Right kidney (tissue), 1 donor: ENCODE results near the gene TNFSF15.
A peak's percentile ranks its signal among the peaks of the same experiment; 100 is the strongest.
"Not testable (repeated sequence)": the region's sequence is repeated elsewhere in the genome, so short reads cannot be mapped to it uniquely, and the experiment has no call there.

Experiments
- DNase-seq: peaks from one replicate; pipeline ENCODE4 v3.0.0-alpha.2; 2016

TNFSF15 gene

DNA sequence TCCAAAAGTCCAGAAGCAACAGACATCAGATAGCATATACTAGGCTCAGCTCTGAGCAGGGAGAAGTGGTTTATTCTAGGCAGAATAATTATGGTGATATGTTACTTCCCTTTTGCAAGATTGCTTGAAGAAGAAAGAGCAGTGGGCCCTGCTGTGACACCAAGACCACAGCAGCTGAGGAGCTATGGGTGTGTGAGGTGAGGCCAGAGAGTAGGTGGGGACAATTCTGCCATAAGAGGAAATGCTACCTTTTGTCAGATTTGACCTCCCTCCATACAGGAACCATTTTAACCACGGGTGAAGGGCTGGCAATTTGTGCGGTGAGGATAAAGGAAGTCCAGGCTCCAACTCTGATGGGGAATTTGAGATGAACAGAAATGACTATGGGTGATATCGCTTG is 51.3 kb downstream of the TNFSF15 start:
- no peak for DNase-seq

- no peak for DNase-seq
Observed at GRCh38 chr9:114746591-114747346, 59.1 kb downstream of the TNFSF15 start.

- no peak for DNase-seq
Observed at GRCh38 chr9:114745879-114746550, 59.8 kb downstream of the TNFSF15 start.

GRCh38 chr9:114745108-114745848 is 60.6 kb downstream of the TNFSF15 start:
- no peak for DNase-seq

- no peak for DNase-seq
Observed at GRCh38 chr9:114743446-114743845, 62.4 kb downstream of the TNFSF15 start.

DNA sequence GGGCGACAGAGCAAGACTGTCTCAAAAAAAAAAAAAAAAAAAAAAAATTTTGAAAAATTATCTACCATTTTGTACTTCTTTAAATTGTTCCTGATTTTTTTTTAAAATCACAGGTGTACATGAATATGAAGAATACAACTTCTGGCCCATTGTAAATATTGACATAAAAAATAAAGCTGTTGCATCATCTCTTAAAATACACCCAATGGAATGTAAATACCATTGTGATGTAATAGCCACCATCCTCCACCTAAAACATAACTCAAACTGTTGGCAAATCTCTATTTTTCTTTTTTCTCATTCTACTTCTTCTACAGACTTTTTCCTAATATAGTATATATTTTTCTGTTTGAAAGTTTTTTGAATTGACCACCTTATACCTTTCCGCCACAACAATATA is 62.9 kb downstream of the TNFSF15 start:
- no peak for DNase-seq

DNA sequence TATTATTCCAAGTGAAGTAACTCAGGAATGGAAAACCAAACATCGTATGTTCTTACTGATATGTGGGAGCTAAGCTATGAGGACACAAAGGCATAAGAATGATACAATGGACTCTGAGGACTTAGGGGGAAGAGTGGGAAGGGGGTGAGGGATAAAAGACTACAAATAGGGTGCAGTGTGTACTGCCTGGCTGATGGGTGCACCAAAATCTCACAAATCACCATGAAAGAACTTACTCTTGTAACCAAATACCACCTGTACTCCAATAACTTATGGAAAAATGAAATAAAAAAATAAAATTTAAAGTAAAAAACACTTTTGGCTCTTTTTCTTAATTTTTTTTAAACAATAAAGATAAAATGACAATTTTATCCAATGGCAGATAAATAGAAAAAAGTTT is 64.3 kb downstream of the TNFSF15 start:
- not testable (repeated sequence) for DNase-seq

DNA sequence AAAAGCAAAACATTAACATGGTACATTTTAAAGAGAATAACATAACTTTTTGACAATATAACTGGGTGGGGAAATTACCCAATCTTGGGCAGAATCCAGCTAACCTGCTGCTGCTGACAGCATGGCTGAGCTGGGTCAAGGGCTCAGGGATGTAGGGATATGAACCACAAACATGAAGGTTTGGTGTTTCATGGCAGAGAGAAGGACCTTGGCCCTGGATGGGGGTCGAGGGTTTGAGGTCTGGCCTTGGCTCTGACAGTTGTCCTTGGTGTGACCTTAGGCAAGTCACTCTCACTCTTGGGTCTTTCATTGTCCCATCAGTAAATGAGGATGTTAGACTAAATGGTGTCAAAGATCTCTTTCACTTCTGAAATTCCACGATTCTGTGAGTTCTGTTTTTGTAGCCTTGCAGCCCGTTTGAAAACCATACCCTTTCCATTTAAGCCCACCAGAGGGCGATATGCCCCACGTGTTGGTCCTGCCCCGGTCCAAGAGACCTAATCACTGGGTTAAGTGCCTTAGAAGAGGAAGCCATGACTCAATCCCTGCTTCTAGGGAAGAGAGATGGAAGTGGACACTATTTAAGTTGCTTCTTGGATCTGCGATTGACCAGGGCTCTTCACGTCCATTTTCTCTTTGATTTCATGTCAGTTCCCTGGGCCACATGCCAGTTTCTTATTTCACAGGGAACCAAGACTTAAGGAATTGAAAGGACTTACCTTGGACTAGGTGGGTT is 67.1 kb downstream of the TNFSF15 start:
- DNase-seq = peak; percentile 52

DNA sequence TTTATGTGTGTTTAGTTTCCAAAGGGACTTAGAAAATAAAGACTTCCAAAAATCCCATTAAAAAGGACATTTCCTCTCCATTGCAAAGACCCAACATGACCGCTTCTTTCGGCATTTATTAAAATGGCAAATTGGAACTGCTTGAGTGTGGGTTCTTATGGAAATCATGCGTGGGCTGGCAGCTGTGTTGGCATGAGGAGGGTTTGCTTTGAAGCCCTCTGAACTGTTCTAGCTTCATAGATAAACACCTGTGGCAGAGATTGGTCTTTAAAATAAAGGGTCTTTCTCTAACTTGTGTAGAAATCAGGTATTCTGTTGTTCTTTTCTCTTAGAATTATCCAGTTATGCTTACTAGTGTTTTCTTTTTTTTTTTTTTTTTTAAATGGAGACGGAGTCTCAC is 68.0 kb downstream of the TNFSF15 start:
- no peak for DNase-seq

DNA sequence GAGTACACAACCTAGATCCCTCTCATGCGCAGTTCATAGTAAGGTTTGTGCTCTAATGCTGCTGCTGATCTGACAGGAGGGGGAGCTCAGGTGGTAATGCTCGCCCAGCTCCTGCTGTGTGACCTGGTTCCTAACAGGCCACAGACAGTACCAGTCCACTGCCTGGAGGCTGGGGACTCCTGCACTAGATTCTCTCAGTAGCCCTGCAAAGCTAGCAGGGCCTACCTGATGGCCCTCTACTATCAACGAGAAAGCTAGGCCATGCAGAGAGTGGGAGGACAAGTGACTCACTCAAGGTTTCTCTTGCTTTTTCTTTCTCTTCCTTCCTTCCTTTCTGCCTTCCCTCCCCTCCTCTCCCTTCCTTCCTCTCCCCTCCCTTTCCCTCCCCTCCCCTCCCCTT is 68.7 kb downstream of the TNFSF15 start:
- no peak for DNase-seq

DNA sequence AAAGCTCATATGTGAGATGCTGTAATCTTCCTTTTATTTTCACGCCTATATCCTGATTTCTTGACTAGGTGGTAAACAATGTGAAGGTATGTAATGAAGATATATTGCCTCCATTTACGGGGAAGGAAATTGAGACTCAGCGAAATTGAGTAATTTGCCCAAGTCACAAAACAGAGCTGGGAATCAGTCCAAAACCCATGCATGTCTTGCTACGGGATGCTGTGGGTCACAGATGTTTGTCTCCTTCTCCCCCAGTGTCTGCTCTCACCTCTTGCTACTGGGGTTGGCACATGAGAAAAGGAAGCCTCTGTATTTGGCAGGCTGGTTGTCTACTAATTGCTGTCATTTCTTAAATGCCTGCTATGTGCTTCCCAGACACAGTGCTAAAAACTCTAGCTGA is 70.1 kb downstream of the TNFSF15 start:
- no peak for DNase-seq

DNA sequence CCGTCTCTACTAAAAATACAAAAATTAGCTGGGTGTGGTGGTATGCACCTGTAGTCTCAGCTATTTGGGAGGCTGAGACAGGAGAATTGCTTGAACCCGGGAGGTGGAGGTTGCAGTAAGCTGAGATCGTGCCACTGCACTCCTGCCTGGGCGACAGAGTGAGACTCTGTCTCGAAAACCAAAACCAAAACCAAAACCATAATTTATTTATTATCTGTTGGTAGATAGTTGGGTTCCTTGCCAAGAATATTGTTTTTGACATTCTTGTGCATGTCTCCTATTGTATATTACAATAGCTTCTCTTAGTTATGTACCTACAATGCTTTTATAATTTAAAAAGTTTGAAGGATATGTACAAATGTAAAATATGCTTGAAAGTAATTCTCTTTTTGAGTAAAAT is 70.7 kb downstream of the TNFSF15 start:
- not testable (repeated sequence) for DNase-seq
